Activated T-cell treated with anti-CD3 and anti-CD28 coated beads, Interleukin-2, amount 50 U/mL, for 72 hours (primary cell): ENCODE measurements around the gene TSPAN31. TPM values are rescaled to one million over a fixed set of nuclear protein-coding genes. Genes with fewer than 3 reads are reported as not detected.
"Not testable (repeated sequence)": the region's sequence is repeated elsewhere in the genome, so short reads cannot be mapped to it uniquely, and the experiment has no call there.

Source experiments
- ATAC-seq, 2 donors: fragments of 150-1000 bp; cut with Tn5 transposase; replicated peaks in 1 of 2; 2 replicates each; pipeline ENCODE4 v1.10.0; 2021; ENCODE audit warnings: moderate library complexity in 2 of 2, mild to moderate bottlenecking in 1 of 2
- DNase-seq, 2 donors: peaks; one replicate each; pipeline ENCODE4 v3.0.0; 2021 to 2022; ENCODE audit warnings: mixed read lengths in 1 of 2
- H3K27ac Mint-ChIP-seq: one replicate; pipeline ENCODE4 v1.8.0; 2022; ENCODE audit warnings: mild to moderate bottlenecking, moderate library complexity, mixed read lengths
- H3K27me3 Mint-ChIP-seq: one replicate; pipeline ENCODE4 v1.8.0; 2022; ENCODE audit warnings: low read depth, mixed read lengths
- H3K36me3 Mint-ChIP-seq, 2 donors: one replicate each; pipeline ENCODE4 v1.8.0; 2022; ENCODE audit warnings: mixed read lengths in 2 of 2, mild to moderate bottlenecking in 1 of 2; ENCODE audit not compliant: insufficient read depth in 2 of 2
- H3K4me1 Mint-ChIP-seq: one replicate; pipeline ENCODE4 v1.8.0; 2022; ENCODE audit warnings: low read depth, mixed read lengths
- H3K4me3 Mint-ChIP-seq, 2 donors: one replicate each; pipeline ENCODE4 v1.8.0; 2022; ENCODE audit warnings: mild to moderate bottlenecking in 2 of 2, mixed read lengths in 2 of 2, moderate library complexity in 2 of 2
- H3K9me3 Mint-ChIP-seq, 2 donors: one replicate each; pipeline ENCODE4 v1.8.0; 2022; ENCODE audit warnings: mixed read lengths in 2 of 2
- total RNA-seq, 2 donors: library from RNA; stranded (reverse); gene quantifications; one replicate each; pipeline ENCODE4 v1.2.3, GENCODE V29; 2022

Gene TSPAN31
- total RNA-seq, 2 donors from 2014 or later = 18.2 to 19.6 TPM

DNA sequence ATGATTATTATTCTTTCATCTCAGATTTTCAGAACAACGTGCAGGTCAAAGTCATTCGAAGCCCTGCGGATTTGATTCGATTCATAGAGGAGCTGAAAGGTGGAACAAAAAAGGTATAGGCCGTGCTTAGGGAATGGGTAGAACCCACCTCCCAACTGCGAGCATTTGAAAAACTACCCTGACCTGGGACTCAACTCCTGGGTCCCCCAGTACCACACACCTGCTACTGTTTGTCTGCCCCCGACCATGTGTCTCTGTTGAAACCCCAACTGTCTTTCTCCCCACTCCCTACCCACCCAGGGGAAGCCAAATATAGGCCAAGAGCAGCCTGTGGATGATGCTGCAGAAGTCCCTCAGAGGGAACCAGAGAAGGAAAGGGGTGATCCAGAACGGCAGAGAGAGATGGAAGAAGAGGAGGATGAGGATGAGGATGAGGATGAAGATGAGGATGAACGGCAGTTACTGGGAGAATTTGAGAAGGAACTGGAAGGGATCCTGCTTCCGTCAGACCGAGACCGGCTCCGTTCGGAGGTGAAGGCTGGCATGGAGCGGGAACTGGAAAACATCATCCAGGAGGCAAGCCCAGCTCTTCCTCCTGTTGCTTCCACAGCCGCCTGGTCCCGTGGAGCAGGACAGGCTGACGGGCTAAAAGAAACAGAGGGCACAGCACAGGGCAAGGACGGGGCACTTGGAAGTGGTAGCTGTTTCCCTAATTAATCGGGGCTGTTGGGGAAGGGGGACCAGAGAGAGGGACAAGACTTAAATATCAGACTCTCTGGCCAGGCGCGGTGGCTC is 26.8 kb upstream of the TSPAN31 start:
- ATAC-seq (no peak), DNase-seq (no peak)
- Mint-ChIP-seq H3K4me3 (no peak overlapping the region), H3K4me1 (no peaks in the 10 kb centered on the region), H3K9me3 (no peaks in the 10 kb centered on the region), H3K27ac (no peak overlapping the region), H3K27me3 (no peaks in the 10 kb centered on the region), H3K36me3 (peaks cover 4 to 12% of the 10 kb centered on the region in 2 donors)

DNA sequence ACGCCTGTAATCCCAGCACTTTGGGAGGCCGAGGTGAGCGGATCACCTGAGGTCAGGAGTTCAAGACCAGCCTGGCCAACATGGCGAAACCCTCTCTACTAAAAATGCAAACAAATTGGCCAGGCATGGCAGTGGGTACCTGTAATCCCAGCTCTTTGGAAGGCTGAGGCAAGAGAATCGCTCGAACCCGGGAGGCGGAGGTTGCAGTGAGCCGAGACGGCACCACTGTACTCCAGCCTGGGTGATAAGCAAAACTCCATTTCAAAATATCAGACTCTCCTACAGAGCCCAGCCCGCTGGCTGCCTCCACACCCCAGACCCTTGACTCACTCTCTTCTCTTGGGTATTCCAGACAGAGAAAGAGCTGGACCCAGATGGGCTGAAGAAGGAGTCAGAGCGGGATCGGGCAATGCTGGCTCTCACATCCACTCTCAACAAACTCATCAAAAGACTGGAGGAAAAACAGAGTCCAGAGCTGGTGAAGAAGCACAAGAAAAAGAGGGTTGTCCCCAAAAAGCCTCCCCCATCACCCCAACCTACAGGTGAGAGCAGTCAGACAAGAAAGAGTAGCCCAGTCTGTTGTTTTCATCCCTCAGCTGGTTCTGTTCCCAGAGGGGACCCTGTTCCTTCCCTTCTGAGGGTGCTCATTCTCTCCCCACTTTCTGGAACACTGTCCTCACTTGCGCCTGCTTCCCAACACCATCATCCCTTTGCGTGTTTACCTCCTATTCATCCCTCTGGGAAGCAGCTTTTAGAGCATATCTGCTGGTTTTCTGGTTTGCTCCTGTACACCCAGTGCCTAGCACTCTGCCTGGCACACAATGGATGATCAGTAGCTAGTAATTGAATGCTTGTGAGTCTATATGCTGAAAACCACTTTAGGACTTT is 26.0 kb upstream of the TSPAN31 start:
- Mint-ChIP-seq H3K4me3 (no peak overlapping the region), H3K27me3 (no peaks in the 10 kb centered on the region), H3K4me1 (no peaks in the 10 kb centered on the region), H3K36me3 (peaks cover 4 to 12% of the 10 kb centered on the region in 2 donors), H3K27ac (no peak overlapping the region), H3K9me3 (no peaks in the 10 kb centered on the region)
- DNase-seq (no peak), ATAC-seq (peak in 1 of 2 donors; percentile 9)

DNA sequence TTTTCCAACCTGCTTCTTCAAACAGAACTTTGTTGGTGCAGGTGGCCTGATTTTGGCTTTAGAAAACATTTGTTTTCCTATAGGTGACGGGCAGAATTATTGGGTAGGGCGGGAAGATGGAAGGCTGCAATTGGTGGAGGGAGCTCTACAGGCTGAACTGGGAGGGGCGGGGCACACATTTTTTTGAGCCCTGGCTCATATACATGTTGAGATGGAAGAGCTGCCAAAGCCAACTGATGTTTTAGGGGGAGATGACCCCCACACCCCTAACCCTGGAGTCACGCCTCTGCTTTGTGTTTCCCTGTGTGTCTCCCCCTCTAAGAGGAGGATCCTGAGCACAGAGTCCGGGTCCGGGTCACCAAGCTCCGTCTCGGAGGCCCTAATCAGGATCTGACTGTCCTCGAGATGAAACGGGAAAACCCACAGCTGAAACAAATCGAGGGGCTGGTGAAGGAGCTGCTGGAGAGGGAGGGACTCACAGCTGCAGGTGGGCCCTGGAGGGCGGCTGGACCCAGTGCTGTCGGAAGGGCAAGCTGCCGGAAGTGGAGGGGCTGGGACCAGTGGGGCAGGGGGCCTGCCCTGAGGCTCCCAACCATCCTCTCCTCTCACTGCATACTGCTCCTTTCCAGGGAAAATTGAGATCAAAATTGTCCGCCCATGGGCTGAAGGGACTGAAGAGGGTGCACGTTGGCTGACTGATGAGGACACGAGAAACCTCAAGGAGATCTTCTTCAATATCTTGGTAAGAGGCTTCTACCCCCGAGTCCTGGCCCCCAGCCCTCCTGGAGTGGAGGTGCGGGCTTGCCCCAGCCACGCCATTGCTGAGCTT is 24.8 kb upstream of the TSPAN31 start:
- no peak for ATAC-seq
- DNase-seq = no peak
- Mint-ChIP-seq H3K4me3 (no peak overlapping the region), H3K4me1 (no peaks in the 10 kb centered on the region), H3K36me3 (peaks cover 4 to 17% of the 10 kb centered on the region in 2 donors), H3K9me3 (no peaks in the 10 kb centered on the region), H3K27ac (no peak overlapping the region), H3K27me3 (no peaks in the 10 kb centered on the region)

DNA sequence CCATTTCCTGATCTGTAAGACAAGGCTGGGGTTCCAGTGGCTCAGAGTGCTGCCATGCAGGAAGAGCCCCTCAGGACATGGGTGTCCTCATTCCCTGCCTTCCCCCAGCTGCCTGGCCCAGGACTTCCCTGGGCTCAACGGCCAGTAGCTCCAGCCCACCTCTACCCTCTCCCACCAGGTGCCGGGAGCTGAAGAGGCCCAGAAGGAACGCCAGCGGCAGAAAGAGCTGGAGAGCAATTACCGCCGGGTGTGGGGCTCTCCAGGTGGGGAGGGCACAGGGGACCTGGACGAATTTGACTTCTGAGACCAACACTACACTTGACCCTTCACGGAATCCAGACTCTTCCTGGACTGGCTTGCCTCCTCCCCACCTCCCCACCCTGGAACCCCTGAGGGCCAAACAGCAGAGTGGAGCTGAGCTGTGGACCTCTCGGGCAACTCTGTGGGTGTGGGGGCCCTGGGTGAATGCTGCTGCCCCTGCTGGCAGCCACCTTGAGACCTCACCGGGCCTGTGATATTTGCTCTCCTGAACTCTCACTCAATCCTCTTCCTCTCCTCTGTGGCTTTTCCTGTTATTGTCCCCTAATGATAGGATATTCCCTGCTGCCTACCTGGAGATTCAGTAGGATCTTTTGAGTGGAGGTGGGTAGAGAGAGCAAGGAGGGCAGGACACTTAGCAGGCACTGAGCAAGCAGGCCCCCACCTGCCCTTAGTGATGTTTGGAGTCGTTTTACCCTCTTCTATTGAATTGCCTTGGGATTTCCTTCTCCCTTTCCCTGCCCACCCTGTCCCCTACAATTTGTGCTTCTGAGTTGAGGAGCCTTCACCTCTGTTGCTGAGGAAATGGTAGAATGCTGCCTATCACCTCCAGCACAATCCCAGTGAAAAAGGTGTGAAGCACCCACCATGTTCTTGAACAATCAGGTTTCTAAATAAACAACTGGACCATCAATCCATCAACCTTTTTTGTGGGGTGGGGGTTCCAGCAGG is 23.9 kb upstream of the TSPAN31 start:
- Mint-ChIP-seq H3K9me3 (no peaks in the 10 kb centered on the region), H3K36me3 (peaks cover 4 to 17% of the 10 kb centered on the region in 2 donors), H3K4me3 (no peak overlapping the region), H3K27me3 (no peaks in the 10 kb centered on the region), H3K4me1 (no peaks in the 10 kb centered on the region), H3K27ac (no peak overlapping the region)
- DNase-seq = no peak
- ATAC-seq = no peak

DNA sequence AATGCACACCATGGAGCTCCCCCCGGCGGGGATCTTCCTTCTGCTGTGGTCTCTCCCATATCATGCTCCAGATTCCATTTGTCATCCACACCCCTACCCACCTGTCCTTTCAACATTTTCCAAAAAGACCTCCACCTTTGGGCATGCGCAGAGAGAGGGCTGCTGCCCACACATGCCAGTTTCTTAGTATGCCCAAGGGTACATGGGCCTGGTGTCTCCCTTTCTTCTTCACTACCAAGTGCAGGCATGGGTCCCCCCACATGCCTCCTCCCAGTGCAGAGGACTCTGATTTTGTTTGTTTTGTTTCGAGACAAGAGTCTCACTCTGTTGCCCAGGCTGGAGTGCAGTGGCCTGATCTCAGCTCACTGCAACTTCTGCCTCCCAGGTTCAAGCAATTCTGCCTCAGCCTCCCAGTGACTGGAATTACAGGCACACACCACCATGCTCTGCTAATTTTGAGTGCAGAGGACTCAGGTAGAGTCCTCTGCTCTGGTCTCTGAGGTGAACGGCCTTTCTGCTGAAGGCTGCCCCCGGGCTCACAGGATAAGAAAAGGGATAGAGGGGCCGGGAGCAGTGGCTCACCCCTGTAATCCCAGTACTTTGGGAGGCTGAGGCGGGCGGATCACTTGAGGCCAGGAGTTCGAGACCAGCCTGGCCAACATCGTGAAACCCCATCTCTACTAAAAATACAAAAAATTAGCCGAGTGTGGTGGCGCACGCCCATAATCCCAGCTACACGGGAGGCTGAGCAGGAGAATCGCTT is 22.8 kb upstream of the TSPAN31 start:
- not testable (repeated sequence) for DNase-seq, H3K4me3 Mint-ChIP-seq, H3K4me1 Mint-ChIP-seq, H3K27me3 Mint-ChIP-seq, H3K9me3 Mint-ChIP-seq, ATAC-seq
- H3K36me3 Mint-ChIP-seq = peaks cover 7 to 21% of the 10 kb centered on the region in 2 donors
- peak overlapping the region; percentile 3 for H3K27ac Mint-ChIP-seq

DNA sequence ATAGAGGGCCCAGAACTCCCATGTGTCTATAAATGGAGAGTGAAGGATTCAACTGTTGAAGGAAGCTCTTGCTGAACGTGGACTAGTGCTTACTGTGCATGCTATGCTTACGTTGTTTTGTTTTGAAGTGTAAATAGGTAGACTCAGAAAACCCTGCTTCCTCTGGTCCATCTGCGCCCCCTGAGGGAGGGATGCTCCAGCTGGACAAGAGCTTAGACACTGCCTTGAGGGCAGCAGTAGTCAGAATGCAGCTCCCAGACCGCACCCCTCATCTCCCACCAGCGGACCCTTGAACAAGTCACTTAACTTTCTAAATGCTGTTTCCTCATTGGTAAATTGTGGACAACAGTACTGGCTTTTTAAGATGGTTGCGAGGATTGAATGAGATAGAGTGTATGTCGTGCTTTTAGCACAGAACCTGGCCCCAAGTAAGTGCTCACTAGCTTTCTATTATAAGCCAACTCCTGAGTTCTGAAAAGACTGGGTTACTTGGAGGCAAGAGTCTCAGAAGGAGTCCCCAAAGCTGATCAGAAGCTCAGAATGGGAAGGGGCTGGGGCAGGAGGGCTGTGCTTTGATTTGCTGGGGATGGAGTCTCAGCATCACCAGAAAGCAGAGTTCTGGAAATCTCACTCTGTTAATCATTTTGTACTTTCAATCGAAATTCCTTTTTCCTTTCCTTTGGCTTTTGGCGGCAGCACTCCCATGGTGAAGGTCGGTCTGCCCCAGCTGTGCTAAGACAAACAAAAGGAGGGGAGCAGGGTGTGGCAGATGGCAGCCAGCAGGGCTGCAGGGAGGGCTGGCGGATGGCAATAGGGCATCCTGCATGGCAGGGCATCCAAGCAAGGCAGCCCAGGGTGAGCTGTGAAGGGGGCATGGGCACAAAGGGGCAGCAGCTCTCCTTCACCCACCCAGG is 21.9 kb upstream of the TSPAN31 start:
- Mint-ChIP-seq H3K9me3 (no peaks in the 10 kb centered on the region), H3K36me3 (peaks cover 9 to 22% of the 10 kb centered on the region in 2 donors), H3K27ac (no peak overlapping the region), H3K4me3 (no peak overlapping the region), H3K4me1 (no peaks in the 10 kb centered on the region), H3K27me3 (no peaks in the 10 kb centered on the region)
- DNase-seq (no peak), ATAC-seq (no peak)

DNA sequence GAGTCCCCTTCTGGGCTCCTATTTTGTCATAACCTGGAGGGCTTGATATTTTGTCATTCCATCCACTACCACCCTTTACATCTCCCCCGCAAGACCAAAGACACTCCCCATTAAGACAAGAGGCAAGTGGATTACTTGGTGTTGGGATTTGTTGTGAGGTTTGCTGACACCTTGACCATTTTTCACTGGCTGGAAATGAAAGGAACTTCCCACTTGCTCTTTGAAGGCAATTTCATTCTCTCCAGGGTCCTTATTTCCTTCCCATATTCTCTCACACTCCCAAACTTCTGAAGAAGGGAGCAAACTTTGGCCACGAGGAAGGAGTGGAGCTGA is 21.2 kb upstream of the TSPAN31 start:
- ATAC-seq (no peak), DNase-seq (no peak)
- Mint-ChIP-seq H3K27ac (no peak overlapping the region), H3K9me3 (no peaks in the 10 kb centered on the region), H3K27me3 (no peaks in the 10 kb centered on the region), H3K4me1 (no peaks in the 10 kb centered on the region), H3K36me3 (peaks cover 8 to 21% of the 10 kb centered on the region in 2 donors), H3K4me3 (no peak overlapping the region)

DNA sequence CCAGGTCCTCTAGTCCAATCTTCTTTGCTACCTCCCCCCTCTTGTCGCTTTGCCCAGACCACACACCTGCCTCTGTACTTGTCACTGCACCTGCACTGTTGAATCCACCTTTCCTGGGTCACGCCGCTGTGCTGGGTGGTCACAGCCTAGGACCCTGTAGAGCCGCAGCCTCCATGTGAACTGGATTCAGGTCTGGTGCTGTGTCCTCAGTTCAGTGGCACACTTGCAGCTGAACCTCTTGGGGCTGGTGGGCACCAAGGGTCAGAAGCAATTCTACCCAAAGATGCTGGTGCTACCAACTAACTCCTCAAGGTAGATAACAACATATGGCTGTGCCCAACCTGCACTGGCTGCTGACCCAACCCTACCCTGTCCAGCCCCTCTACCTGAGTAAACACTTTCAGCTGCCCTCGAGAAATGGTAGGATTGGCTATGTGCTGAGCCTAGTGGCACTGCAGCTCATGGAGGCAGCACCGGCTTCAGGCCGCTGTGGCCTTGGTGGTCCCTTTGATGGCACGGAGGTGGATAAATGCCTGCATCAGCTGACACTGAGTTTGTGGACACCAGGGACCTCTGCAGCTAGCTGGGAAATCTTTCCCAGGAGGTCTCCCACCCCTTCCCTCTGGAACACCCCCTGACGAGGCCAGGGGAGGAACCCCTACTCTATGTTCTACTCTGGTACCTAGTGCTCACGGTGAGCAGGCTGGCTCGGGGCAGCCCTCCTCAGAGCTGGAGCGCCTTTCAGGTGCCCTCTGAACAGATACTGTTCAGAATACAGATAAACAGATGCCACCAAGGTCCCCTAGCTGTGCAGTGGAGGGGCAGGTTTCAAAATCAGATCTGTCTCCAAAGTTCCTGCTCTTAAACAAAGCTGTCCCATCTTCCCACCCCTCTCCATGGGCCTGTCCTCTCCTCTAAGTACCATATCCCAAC is 20.6 kb upstream of the TSPAN31 start:
- H3K27ac Mint-ChIP-seq = peak overlapping the region; percentile 17
- ATAC-seq (no peak), DNase-seq (no peak)
- H3K4me1 Mint-ChIP-seq = no peaks in the 10 kb centered on the region
- no peaks in the 10 kb centered on the region for H3K27me3 Mint-ChIP-seq
- no peaks in the 10 kb centered on the region for H3K9me3 Mint-ChIP-seq
- H3K36me3 Mint-ChIP-seq = peaks cover 10 to 20% of the 10 kb centered on the region in 2 donors
- no peak overlapping the region for H3K4me3 Mint-ChIP-seq

DNA sequence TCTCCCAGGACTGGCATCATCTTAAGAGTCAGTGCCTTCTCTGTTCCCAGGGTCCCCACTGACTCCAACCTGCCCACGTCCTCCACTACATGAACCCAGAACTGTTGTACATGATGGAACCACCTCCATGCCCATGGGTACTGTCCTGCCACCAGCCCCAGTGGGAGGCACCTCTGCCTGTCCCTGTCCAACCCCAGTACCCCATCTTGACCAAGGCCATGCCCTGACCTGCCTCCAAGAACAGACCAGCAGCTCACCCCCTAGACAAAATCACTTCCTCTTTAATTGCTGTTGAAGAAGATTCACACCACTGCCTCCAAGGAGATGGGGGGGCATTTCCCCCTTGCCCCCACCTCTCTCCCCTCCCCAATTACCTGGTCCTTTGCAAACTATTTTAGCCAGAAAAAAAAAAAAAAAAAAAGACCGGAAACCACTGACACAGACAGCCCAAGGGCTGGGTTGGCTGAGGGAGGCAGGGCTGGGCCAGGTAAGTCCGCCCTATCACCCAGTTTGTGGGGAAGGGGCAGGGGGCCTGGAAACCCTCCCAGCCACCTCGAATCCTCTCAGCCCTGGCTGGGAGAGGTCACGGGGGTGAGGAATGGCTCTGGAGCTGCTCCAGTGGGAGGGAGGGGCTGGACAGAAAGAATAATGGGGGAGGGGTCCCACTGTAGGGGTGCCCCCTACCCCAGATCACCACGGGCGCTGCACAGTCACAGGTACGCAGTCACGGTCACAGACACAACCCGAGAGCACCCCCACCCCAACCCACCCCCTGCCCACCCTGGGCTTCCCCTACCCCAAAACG is 19.7 kb upstream of the TSPAN31 start:
- no peaks in the 10 kb centered on the region for H3K9me3 Mint-ChIP-seq
- ATAC-seq = no peak
- DNase-seq = no peak
- no peak overlapping the region for H3K4me3 Mint-ChIP-seq
- no peaks in the 10 kb centered on the region for H3K4me1 Mint-ChIP-seq
- peaks cover 10 to 15% of the 10 kb centered on the region in 2 donors for H3K36me3 Mint-ChIP-seq
- peak overlapping the region; percentile 17 for H3K27ac Mint-ChIP-seq
- no peaks in the 10 kb centered on the region for H3K27me3 Mint-ChIP-seq

DNA sequence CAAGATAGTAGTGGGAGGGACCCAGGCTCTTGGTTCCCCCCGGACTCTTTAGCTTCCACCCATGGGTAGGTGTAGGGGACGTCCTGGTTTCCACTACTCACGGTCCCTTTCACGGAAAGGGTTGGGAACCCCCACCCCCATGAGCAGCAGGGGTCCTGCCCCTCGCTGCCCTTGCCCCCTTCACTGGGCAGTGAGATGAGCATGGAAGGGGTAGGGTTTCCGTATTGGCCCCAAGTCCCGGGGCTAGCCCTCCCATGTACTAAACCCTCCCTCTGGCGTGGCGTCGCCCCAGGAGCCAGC is 19.0 kb upstream of the TSPAN31 start:
- H3K27ac Mint-ChIP-seq = no peak overlapping the region
- no peak overlapping the region for H3K4me3 Mint-ChIP-seq
- H3K27me3 Mint-ChIP-seq = no peaks in the 10 kb centered on the region
- ATAC-seq (no peak), DNase-seq (no peak)
- no peaks in the 10 kb centered on the region for H3K9me3 Mint-ChIP-seq
- peaks cover 10 to 15% of the 10 kb centered on the region in 2 donors for H3K36me3 Mint-ChIP-seq
- H3K4me1 Mint-ChIP-seq = no peaks in the 10 kb centered on the region
